Endothelial cell of umbilical vein (primary cell): ENCODE data around the gene OXSR1. TPM values are rescaled to one million over a fixed set of nuclear protein-coding genes. Genes with fewer than 3 reads are reported as not detected.

Source experiments
- BruUV-seq: library from RNA; stranded (reverse); fragments of 400-500 nt; replicated peaks from 2 replicates; lab custom pipeline; 2021; lab: Mats Ljungman, UMichigan
- CTCF ChIA-PET: fragments of 300-600, 350-600 bp; sonication (Branson Sonifier 250); formaldehyde crosslinking; loops from one replicate; lab custom pipeline; 2021; ENCODE audit warnings: antibody characterized with exemption, inconsistent platforms; lab: Charles Lee
- POLR2A ChIA-PET: fragments of 300-600, 350-600 bp; sonication (Branson Sonifier 250); formaldehyde crosslinking; loops from one replicate; lab custom pipeline; 2021; ENCODE audit warnings: antibody characterized with exemption, inconsistent platforms; lab: Charles Lee
- DNase-seq: peaks from one replicate; pipeline ENCODE4 v3.0.0-alpha.2; 2011; ENCODE audit warnings: low read depth, low spot score
- FAIRE-seq: peaks from 2 replicates; lab custom pipeline; 2011; peaks lifted over from hg19 to GRCh38; lab: Jason Lieb, UNC
- H2AFZ ChIP-seq: 2 replicates; pipeline ENCODE4 v1.6.0; 2012; ENCODE audit warnings: low read depth, low read length, control low read depth, inconsistent platforms
- H3K27ac ChIP-seq: 2 replicates; pipeline ENCODE4 v1.5.1; 2011; ENCODE audit warnings: low read depth, mild to moderate bottlenecking, control low read depth, low read length, moderate library complexity; ENCODE audit not compliant: insufficient read depth
- H3K27me3 ChIP-seq, 2 experiments: 2 replicates each; pipeline versions ENCODE4 v1.6.0 to v1.6.1; 2011; ENCODE audit warnings: low read length in 2 of 2, mixed read lengths in 1 of 2; ENCODE audit not compliant: control insufficient read depth in 2 of 2, insufficient read depth in 2 of 2
- H3K36me3 ChIP-seq, 2 experiments: 2 replicates in 1 of 2; 3 replicates in 1 of 2; pipeline ENCODE4 v1.5.1; 2011; ENCODE audit warnings: low read length in 2 of 2, mild to moderate bottlenecking in 1 of 2, moderate library complexity in 1 of 2; ENCODE audit not compliant: control insufficient read depth in 2 of 2, insufficient read depth in 2 of 2; ENCODE audit errors: extremely low read depth in 1 of 2
- H3K4me1 ChIP-seq: 3 replicates; pipeline ENCODE4 v1.5.1; 2011; ENCODE audit warnings: mild to moderate bottlenecking, low read length; ENCODE audit not compliant: control insufficient read depth, insufficient read depth; ENCODE audit errors: extremely low read depth
- H3K4me2 ChIP-seq: 2 replicates; pipeline ENCODE4 v1.6.1; 2011; ENCODE audit warnings: low read length, control low read depth, mixed read lengths; ENCODE audit not compliant: insufficient read depth
- H3K4me3 ChIP-seq, 3 experiments: fragments of 200-600 bp in 1 of 3; sonication (generic), shearing (Covaris generic) in 1 of 3; replicated peaks in 1 of 3; 2 replicates each; pipeline ENCODE4 v1.5.1; 2011 to 2016; ENCODE audit warnings: control low read depth in 3 of 3, low read length in 3 of 3, mild to moderate bottlenecking in 2 of 3, inconsistent platforms in 1 of 3, low read depth in 1 of 3, moderate library complexity in 1 of 3; ENCODE audit not compliant: insufficient read depth in 1 of 3
- H3K79me2 ChIP-seq: 2 replicates; pipeline ENCODE4 v1.6.0; 2012; ENCODE audit warnings: low read length, inconsistent platforms; ENCODE audit not compliant: control insufficient read depth, insufficient read depth
- H3K9ac ChIP-seq: replicated peaks from 2 replicates; pipeline ENCODE3; 2011; ENCODE audit warnings: low read length, control low read depth; ENCODE audit not compliant: insufficient read depth; ENCODE audit errors: extremely low read depth
- H3K9me1 ChIP-seq: replicated peaks from 3 replicates; pipeline ENCODE4 v1.6.0; 2011; ENCODE audit warnings: mild to moderate bottlenecking, low read length; ENCODE audit not compliant: control insufficient read depth, insufficient read depth; ENCODE audit errors: extremely low read depth
- H3K9me3 ChIP-seq: replicated peaks from 2 replicates; pipeline ENCODE4 v1.5.1; 2012; ENCODE audit warnings: low read length, inconsistent platforms; ENCODE audit not compliant: control insufficient read depth, insufficient read depth
- H4K20me1 ChIP-seq: replicated peaks from 2 replicates; pipeline ENCODE3; 2011; ENCODE audit warnings: mild to moderate bottlenecking, low read length; ENCODE audit not compliant: control insufficient read depth, insufficient read depth; ENCODE audit errors: extremely low read depth
- EZH2 ChIP-seq: IDR thresholded peaks from 2 replicates; pipeline ENCODE4 v1.6.1; 2012; ENCODE audit warnings: borderline replicate concordance, low read depth, mild to moderate bottlenecking, moderate library complexity, low read length, inconsistent platforms; ENCODE audit not compliant: severe bottlenecking
- FOS ChIP-seq: IDR thresholded peaks from 2 replicates; pipeline ENCODE4 v1.6.1; 2011; ENCODE audit warnings: mild to moderate bottlenecking, low read length, moderate library complexity, borderline replicate concordance; ENCODE audit not compliant: insufficient read depth
- GATA2 ChIP-seq: IDR thresholded peaks from 2 replicates; pipeline ENCODE4 v1.7.0; 2011; ENCODE audit warnings: low read depth, mild to moderate bottlenecking, moderate library complexity, mixed read lengths, low read length; ENCODE audit not compliant: insufficient read length, insufficient read depth
- JUN ChIP-seq: IDR thresholded peaks from 2 replicates; pipeline ENCODE4 v1.6.1; 2011; ENCODE audit warnings: borderline replicate concordance, low read depth; ENCODE audit not compliant: insufficient read length, insufficient read depth
- MYC ChIP-seq: IDR thresholded peaks from one replicate; pipeline ENCODE4 v1.6.1; 2011; ENCODE audit warnings: mild to moderate bottlenecking, low read depth, low read length
- POLR2A ChIP-seq: IDR thresholded peaks from 2 replicates; pipeline ENCODE4 v1.6.1; 2012; ENCODE audit warnings: low read depth, mild to moderate bottlenecking, control low read depth, low read length
- POLR2AphosphoS5 ChIP-seq: IDR thresholded peaks from 2 replicates; pipeline ENCODE4 v1.6.1; 2012; ENCODE audit warnings: low read depth, mild to moderate bottlenecking, control low read depth, low read length, moderate library complexity; ENCODE audit not compliant: insufficient read depth
- dilution Hi-C: fragments of 300-500 bp; cut with MboI; formaldehyde crosslinking; loops from one replicate; pipeline ENCODE4 v1.15.0; 2019; ENCODE audit warnings: low sequenced_read_pairs; ENCODE audit not compliant: extremely low pct_ligation_motif_present
- intact Hi-C: fragments of 100-400 bp; cut with micrococcal nuclease; formaldehyde crosslinking; loops from one replicate; pipeline ENCODE4 v1.10.0; 2022
- polyA plus RNA-seq, 4 experiments: library from polyadenylated mRNA; depleted of rRNA in 3 of 4; stranded (reverse) in 3 of 4; unstranded in 1 of 4; fragments of >200 nt; gene quantifications; 2 replicates each; pipeline versions ENCODE4 v1.2.1 to v1.2.3, GENCODE V29; 2011 to 2012; ENCODE audit warnings: missing spikeins in 1 of 4
- total RNA-seq: library from RNA; stranded (reverse); gene quantifications from 2 replicates; pipeline ENCODE4 v1.2.3, GENCODE V29; 2021
- TF ChIP-seq, protein P1 (sequence below): IDR thresholded peaks from 2 replicates; pipeline ENCODE4 v1.6.1; 2011; ENCODE audit not compliant: insufficient read depth, insufficient read length
- TF ChIP-seq, protein P2 (sequence below), 2 donors: IDR thresholded peaks; 1 replicate in 1 of 2; 2 replicates in 1 of 2; pipeline ENCODE4 v1.5.1; 2011; ENCODE audit warnings: low read length in 2 of 2, mild to moderate bottlenecking in 2 of 2, moderate library complexity in 2 of 2, control low read depth in 1 of 2, inconsistent platforms in 1 of 2, low read depth in 1 of 2; ENCODE audit not compliant: insufficient read depth in 1 of 2; ENCODE audit errors: extremely low read depth in 1 of 2

OXSR1 gene
- total and polyA plus RNA-seq, 2 donors (not counting 3 experiments of a cell fraction or from before 2014, with no cell fraction given), result 15.1 to 32.9 TPM

DNA sequence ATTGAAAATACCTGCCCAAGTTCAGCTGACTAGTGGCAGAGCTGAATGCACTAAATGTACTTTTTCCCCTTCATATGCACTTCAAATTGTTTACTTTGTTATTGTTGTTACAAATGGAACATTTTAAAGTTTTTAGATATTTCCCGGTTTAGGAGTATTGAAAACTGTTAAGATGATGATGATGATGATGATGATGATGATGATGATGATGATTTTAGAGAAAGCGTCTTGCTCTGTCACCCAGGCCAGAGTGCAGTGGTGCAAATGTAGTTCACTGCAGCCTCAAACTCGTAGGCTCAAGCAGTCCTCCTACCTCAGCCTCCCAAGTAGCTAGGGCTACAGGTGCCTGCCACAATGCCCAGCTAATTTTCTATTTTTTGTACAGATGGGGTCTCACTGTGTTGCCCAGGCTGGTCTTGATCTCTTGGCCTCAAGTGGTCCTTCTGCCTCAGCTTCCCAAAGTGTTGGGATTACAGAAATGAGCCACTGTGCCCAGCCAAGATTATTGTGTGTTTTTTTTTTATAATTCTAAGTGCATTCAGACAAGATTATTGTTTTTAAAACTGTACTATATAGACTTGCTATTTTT lies 54.4 kb downstream of the OXSR1 start:
- POLR2A ChIA-PET, result no interaction called here
- dilution Hi-C loops (no loop called here), intact Hi-C loops (no loop called here)
- no peak for DNase-seq
- H3K79me2 ChIP-seq, result peaks cover under 1% of the 10 kb centered on the region
- CTCF ChIA-PET, result no interaction called here
- peaks cover 6 to 7% of the 10 kb centered on the region in 2 experiments for H3K36me3 ChIP-seq
- no peaks in the 10 kb centered on the region for H3K9me3 ChIP-seq
- H3K27me3 ChIP-seq, result no peaks in the 10 kb centered on the region
- H3K9me1 ChIP-seq, result no peaks in the 10 kb centered on the region
- H4K20me1 ChIP-seq, result no peaks in the 10 kb centered on the region
- H3K4me2 ChIP-seq, result no peak overlapping the region
- H3K4me1 ChIP-seq, result no peaks in the 10 kb centered on the region
- H3K27ac ChIP-seq, result no peak overlapping the region
- no peak for TF ChIP-seq EZH2
- TF ChIP-seq, protein P1, sequence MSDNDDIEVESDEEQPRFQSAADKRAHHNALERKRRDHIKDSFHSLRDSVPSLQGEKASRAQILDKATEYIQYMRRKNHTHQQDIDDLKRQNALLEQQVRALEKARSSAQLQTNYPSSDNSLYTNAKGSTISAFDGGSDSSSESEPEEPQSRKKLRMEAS, result no peak
- no peak for TF ChIP-seq GATA2
- TF ChIP-seq POLR2A, result no peak
- TF ChIP-seq, protein P2, sequence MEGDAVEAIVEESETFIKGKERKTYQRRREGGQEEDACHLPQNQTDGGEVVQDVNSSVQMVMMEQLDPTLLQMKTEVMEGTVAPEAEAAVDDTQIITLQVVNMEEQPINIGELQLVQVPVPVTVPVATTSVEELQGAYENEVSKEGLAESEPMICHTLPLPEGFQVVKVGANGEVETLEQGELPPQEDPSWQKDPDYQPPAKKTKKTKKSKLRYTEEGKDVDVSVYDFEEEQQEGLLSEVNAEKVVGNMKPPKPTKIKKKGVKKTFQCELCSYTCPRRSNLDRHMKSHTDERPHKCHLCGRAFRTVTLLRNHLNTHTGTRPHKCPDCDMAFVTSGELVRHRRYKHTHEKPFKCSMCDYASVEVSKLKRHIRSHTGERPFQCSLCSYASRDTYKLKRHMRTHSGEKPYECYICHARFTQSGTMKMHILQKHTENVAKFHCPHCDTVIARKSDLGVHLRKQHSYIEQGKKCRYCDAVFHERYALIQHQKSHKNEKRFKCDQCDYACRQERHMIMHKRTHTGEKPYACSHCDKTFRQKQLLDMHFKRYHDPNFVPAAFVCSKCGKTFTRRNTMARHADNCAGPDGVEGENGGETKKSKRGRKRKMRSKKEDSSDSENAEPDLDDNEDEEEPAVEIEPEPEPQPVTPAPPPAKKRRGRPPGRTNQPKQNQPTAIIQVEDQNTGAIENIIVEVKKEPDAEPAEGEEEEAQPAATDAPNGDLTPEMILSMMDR (IDR thresholded peaks at IDR 0.05; ENCODE audit: extremely low read depth in 1 of 2, insufficient read depth in 1 of 2, low read depth in 1 of 2, low read length in 2 of 2), result no peak
- no peak for TF ChIP-seq POLR2AphosphoS5
- no peak for TF ChIP-seq FOS
- TF ChIP-seq JUN, result no peak
- no peak for TF ChIP-seq MYC
- H3K9ac ChIP-seq, result no peak overlapping the region
- FAIRE-seq, result no peak
- no TSS peak for BruUV-seq
- H2AFZ ChIP-seq, result no peak overlapping the region
- H3K4me3 ChIP-seq, result no peak overlapping the region
